Colonic mucosa (tissue), 4 donors: Measurements from ENCODE around the gene CRACR2B. TPM values are rescaled to one million over a fixed set of nuclear protein-coding genes. Genes with fewer than 3 reads are reported as not detected.

ENCODE experiments used
- DNase-seq: peaks from one replicate; pipeline ENCODE4 v3.0.0-alpha.2; 2020
- H3K27ac ChIP-seq: fragments of 200-600 bp; one replicate; pipeline ENCODE4 v1.8.0; 2021
- H3K27me3 ChIP-seq: fragments of 200-600 bp; one replicate; pipeline ENCODE4 v1.8.0; 2021
- H3K36me3 ChIP-seq: fragments of 200-600 bp; one replicate; pipeline ENCODE4 v1.8.0; 2021
- H3K4me1 ChIP-seq: fragments of 200-600 bp; one replicate; pipeline ENCODE4 v1.8.0; 2021; ENCODE audit warnings: mild to moderate bottlenecking
- H3K4me3 ChIP-seq: fragments of 200-600 bp; one replicate; pipeline ENCODE4 v1.8.0; 2021
- H3K9ac ChIP-seq, 2 donors: one replicate each; pipeline ENCODE4 v1.7.0; 2013; ENCODE audit warnings: control low read depth in 2 of 2, low read depth in 2 of 2, low read length in 2 of 2
- H3K9me3 ChIP-seq: fragments of 200-600 bp; one replicate; pipeline ENCODE4 v1.8.0; 2021
- intact Hi-C: fragments of 100-400 bp; cut with DNase I; formaldehyde crosslinking; loops from one replicate; pipeline ENCODE4 v1.14.1; 2022
- total RNA-seq, 2 donors: library from RNA; stranded (reverse); fragmentation: NEBNext Ultra II Directional in 1 of 2; extraction: Animal tissue kit (Norgen Biotek cat#: 25700) in 1 of 2; gene quantifications; one replicate each; pipeline ENCODE4 v1.2.1, GENCODE V29; 2021
- TF ChIP-seq, protein P1 (sequence below): fragments of 200-600 bp; IDR thresholded peaks from one replicate; pipeline ENCODE4 v1.8.0; 2022; ENCODE audit warnings: antibody characterized with exemption, mild to moderate bottlenecking
- donor health status: healthy.
- donor health status: DM: no; HTN: no; CAD: no.
- donor health status: DM: no; HTN: no; CAD: no.

Gene CRACR2B
- total RNA-seq, 2 donors from 2014 or later: 97.3 to 108 TPM

DNA sequence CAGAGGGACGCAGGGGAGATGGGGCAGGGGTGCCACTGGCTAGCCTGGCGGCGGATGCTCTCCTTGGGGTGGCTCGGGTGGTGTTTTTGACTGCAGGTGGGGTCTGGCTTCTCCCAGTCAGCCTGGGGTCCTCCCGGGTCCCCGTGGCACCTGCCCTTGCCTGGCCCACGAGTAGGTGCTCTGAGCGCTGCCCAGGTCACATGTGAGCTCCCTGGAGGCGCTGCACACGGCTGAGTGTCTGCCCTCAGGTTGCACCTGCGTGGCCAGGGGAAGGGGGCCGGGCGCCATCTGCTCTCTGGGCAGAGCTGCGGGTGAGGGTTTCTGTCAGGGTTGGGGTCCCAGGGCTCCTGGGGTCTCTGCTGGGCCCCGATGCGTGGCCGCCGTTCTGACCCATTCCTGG, 20.2 kb downstream of the CRACR2B start:
- peaks cover 12% of the 10 kb centered on the region for H3K4me1 ChIP-seq

DNA sequence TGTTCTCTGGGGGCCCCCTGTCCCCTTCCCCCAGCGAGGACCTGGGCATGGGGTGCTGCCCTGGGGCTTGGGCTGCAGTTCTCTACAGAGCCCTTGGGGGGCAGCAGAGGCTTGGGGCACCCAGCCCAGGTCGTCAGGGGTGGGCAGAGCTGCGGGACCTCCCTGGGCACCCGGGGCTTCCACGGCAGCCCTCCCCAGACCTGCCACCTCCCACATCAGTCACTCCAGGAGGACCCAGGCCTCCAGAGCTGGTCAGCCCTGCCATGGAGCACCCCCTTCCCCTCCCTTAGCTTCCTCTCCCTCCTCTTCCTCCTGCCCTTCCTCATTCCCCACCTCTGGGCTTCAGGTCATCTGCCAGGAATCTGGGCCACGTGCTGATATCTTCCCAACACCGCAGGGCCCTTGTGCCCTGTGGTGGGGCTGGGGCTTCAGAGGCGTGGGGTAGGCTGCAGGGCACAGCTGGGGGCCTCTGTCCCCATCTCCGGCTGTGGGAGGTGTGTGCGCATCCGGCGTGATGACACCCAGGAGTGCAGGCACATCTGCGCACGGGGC, 20.7 kb downstream of the CRACR2B start:
- Histone ChIP-seq H3K4me3 (no peak overlapping the region), H3K4me1 (peaks cover 6% of the 10 kb centered on the region), H3K36me3 (no peaks in the 10 kb centered on the region), H3K9me3 (no peaks in the 10 kb centered on the region), H3K27ac (no peak overlapping the region), H3K9ac (peak overlapping the region in 1 of 2 donors; percentile 12), H3K27me3 (peaks cover 26% of the 10 kb centered on the region)
- DNase-seq: no peak
- TF ChIP-seq, protein P1, sequence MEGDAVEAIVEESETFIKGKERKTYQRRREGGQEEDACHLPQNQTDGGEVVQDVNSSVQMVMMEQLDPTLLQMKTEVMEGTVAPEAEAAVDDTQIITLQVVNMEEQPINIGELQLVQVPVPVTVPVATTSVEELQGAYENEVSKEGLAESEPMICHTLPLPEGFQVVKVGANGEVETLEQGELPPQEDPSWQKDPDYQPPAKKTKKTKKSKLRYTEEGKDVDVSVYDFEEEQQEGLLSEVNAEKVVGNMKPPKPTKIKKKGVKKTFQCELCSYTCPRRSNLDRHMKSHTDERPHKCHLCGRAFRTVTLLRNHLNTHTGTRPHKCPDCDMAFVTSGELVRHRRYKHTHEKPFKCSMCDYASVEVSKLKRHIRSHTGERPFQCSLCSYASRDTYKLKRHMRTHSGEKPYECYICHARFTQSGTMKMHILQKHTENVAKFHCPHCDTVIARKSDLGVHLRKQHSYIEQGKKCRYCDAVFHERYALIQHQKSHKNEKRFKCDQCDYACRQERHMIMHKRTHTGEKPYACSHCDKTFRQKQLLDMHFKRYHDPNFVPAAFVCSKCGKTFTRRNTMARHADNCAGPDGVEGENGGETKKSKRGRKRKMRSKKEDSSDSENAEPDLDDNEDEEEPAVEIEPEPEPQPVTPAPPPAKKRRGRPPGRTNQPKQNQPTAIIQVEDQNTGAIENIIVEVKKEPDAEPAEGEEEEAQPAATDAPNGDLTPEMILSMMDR: peak; percentile 97
- intact Hi-C loops: loop anchor here (5.0 kb wide), 1 partner anchor 204 kb away; no protein-coding TSS in a partner anchor

More for the DNA sequence above, 20.2 kb downstream of the CRACR2B start:
- TF ChIP-seq, protein P1: no peak
- H3K36me3 ChIP-seq: no peaks in the 10 kb centered on the region
- H3K4me3 ChIP-seq: no peak overlapping the region
- H3K9me3 ChIP-seq: no peaks in the 10 kb centered on the region
- intact Hi-C loops: loop anchor here (5.0 kb wide), 1 partner anchor 204 kb away; no protein-coding TSS in a partner anchor
- DNase-seq: no peak
- peaks cover 26% of the 10 kb centered on the region for H3K27me3 ChIP-seq
- no peak overlapping the region for H3K27ac ChIP-seq
- no peak overlapping the region for H3K9ac ChIP-seq

DNA sequence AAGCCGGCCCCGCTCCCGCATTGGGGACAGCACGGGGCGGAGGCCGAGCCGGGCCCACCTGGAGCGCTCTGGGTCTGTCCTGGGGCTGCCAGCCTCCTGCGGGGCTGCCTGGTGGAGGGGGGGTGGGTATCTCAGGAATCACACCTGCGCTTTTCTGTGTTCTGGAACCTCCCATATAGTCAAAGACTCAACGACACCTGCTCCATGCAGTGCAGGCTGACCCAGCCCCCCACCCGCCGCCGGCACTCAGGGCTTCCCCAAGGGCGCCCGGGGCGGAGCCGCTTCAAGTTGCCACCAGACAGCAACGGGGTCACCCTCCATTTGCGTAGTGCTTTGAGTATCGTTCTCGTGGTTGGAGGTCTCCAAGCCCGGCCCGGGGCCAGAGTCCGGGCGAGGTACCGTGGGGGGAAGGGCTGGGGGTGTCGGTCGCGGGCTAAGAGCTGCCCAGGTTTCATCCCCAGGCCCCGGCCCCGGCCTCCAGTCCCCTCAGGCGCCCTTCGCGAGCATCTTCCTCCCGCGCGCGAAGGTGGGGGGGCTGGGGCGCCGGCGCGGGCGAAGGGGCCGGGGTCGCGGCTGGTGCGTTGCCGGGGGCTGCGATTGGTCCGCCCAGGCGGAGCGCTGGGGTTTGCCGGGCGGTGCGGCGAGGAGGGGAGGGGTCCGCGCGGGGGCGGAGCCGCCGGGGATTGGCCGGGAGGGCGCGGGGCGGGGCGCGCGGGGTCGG, 21.5 kb downstream of the CRACR2B start:
- H3K9me3 ChIP-seq: no peaks in the 10 kb centered on the region
- H3K4me1 ChIP-seq: peaks cover 6% of the 10 kb centered on the region
- TF ChIP-seq, protein P1: no peak
- DNase-seq: no peak
- H3K27me3 ChIP-seq: peaks cover 26% of the 10 kb centered on the region
- H3K9ac ChIP-seq: no peak overlapping the region
- H3K27ac ChIP-seq: no peak overlapping the region
- intact Hi-C loops: loop anchor here (5.0 kb wide), 1 partner anchor 203 kb away; no protein-coding TSS in a partner anchor
- no peaks in the 10 kb centered on the region for H3K36me3 ChIP-seq
- H3K4me3 ChIP-seq: peak overlapping the region; percentile 30

DNA sequence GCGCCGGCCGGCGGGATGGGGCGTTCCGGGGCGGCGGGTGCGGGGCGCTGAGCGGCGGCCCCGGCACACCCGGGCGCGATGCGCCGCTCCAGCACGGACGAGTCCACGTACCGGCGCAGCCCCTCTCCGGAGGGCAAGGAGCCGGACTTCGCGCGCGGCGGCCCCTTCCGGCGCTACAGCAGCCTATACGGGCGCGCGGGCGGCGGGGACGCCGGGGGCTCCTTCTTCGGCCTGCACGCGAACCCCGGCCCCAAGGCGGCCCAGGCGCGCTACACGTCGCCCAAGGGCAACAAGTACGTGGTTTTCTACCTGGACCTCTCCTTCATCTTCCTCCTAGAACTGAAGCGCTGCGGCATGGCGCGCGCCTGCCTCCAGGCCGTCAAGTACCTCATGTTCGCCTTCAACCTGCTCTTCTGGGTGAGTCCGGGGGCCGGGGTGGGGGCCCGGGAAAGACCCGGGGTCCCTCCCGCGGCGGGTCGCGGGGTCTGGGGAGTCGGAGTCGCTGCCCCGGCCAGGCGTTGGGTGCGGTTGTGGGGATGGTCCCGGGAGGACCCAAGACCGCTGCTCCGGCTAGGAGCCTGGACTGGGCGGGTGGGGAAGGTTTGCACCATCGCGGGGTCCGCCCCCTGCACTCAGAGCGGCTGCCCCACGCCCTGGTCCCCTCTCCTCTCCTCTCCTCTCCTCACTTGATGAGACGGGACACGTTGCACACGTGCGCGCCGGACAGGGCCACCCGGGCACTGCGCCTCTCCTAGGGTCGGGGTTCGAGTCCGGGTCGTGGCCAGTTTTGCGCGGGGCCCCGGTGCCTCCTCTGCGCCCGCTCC, 22.4 kb downstream of the CRACR2B start:
- peaks cover 26% of the 10 kb centered on the region for H3K27me3 ChIP-seq
- H3K9ac ChIP-seq: no peak overlapping the region
- H3K27ac ChIP-seq: no peak overlapping the region
- H3K9me3 ChIP-seq: no peaks in the 10 kb centered on the region
- no peak overlapping the region for H3K4me3 ChIP-seq
- TF ChIP-seq, protein P1: no peak
- no peaks in the 10 kb centered on the region for H3K36me3 ChIP-seq
- no peak for DNase-seq
- H3K4me1 ChIP-seq: peaks cover 3% of the 10 kb centered on the region
- intact Hi-C loops: loop anchor here (5.0 kb wide), 1 partner anchor 202 kb away; no protein-coding TSS in a partner anchor
